ENCODE measurements around the gene USP33. TPM values are rescaled to one million over a fixed set of nuclear protein-coding genes. Genes with fewer than 3 reads are reported as not detected.
"Not testable (repeated sequence)": the region's sequence is repeated elsewhere in the genome, so short reads cannot be mapped to it uniquely, and the experiment has no call there.

USP33 gene
- 10 to 100 TPM; 69.1 to 95.2 (median 89.0) TPM for polyA plus RNA-seq (ENCODE audit: insufficient read length in 3 of 3)
- long read RNA-seq, donor 1, full-length matches to known transcripts, result 3 of 10 reads
- long read RNA-seq, donor 1, partial matches to known transcripts, result 7 of 10 reads
- long read RNA-seq, donor 1, other reads (novel, unspliced or antisense), result 0 of 10 reads
- long read RNA-seq, donor 2, partial matches to known transcripts, result 15 of 15 reads
- long read RNA-seq, donor 2, other reads (novel, unspliced or antisense), result 0 of 15 reads
- long read RNA-seq, donor 3, full-length matches to known transcripts, result 3 of 10 reads
- long read RNA-seq, donor 3, partial matches to known transcripts, result 7 of 10 reads
- long read RNA-seq, donor 3, other reads (novel, unspliced or antisense), result 0 of 10 reads
- long read RNA-seq, donor 4, full-length matches to known transcripts, result 2 of 2 reads
- long read RNA-seq, donor 4, partial matches to known transcripts, result 0 of 2 reads
- long read RNA-seq, donor 4, other reads (novel, unspliced or antisense), result 0 of 2 reads
- long read RNA-seq, donor 5, result 0 reads
- long read RNA-seq, donor 6, full-length matches to known transcripts, result 7 of 23 reads
- long read RNA-seq, donor 6, partial matches to known transcripts, result 16 of 23 reads
- long read RNA-seq, donor 6, other reads (novel, unspliced or antisense), result 0 of 23 reads
- long read RNA-seq, donor 7, full-length matches to known transcripts, result 3 of 30 reads
- long read RNA-seq, donor 7, partial matches to known transcripts, result 27 of 30 reads
- long read RNA-seq, donor 7, other reads (novel, unspliced or antisense), result 0 of 30 reads
- long read RNA-seq, donor 8, full-length matches to known transcripts, result 8 of 28 reads
- long read RNA-seq, donor 8, partial matches to known transcripts, result 20 of 28 reads
- long read RNA-seq, donor 8, other reads (novel, unspliced or antisense), result 0 of 28 reads
- long read RNA-seq, donor 9, full-length matches to known transcripts, result 5 of 21 reads
- long read RNA-seq, donor 9, partial matches to known transcripts, result 16 of 21 reads
- long read RNA-seq, donor 9, other reads (novel, unspliced or antisense), result 0 of 21 reads
- long read RNA-seq, donor 10, full-length matches to known transcripts, result 3 of 14 reads
- long read RNA-seq, donor 10, partial matches to known transcripts, result 11 of 14 reads
- long read RNA-seq, donor 10, other reads (novel, unspliced or antisense), result 0 of 14 reads
- long read RNA-seq, donor 11, full-length matches to known transcripts, result 3 of 3 reads
- long read RNA-seq, donor 11, partial matches to known transcripts, result 0 of 3 reads
- long read RNA-seq, donor 11, other reads (novel, unspliced or antisense), result 0 of 3 reads
- long read RNA-seq, donor 12, full-length matches to known transcripts, result 2 of 2 reads
- long read RNA-seq, donor 12, partial matches to known transcripts, result 0 of 2 reads
- long read RNA-seq, donor 12, other reads (novel, unspliced or antisense), result 0 of 2 reads
- long read RNA-seq, donor 13, full-length matches to known transcripts, result 10 of 22 reads
- long read RNA-seq, donor 13, partial matches to known transcripts, result 12 of 22 reads
- long read RNA-seq, donor 13, other reads (novel, unspliced or antisense), result 0 of 22 reads
- long read RNA-seq, donor 14, full-length matches to known transcripts, result 1 of 11 reads
- long read RNA-seq, donor 14, partial matches to known transcripts, result 10 of 11 reads
- long read RNA-seq, donor 14, other reads (novel, unspliced or antisense), result 0 of 11 reads
- long read RNA-seq, donor 15, result 0 reads
- long read RNA-seq, donor 16, full-length matches to known transcripts, result 10 of 51 reads
- long read RNA-seq, donor 16, partial matches to known transcripts, result 41 of 51 reads
- long read RNA-seq, donor 16, other reads (novel, unspliced or antisense), result 0 of 51 reads

- DNase-seq (ENCODE audit: extremely low read depth in 1 of 11, low read depth in 9 of 11, low spot score in 4 of 11), result peak; percentile 72 to 88 (median 84)
These were observed at the start of gene USP33 for GRCh38 chr1:77759071-77760028. USP33 (minus strand) TSS chr1:77759852; CDS start chr1:77741697, 18,155 bp downstream.

DNA sequence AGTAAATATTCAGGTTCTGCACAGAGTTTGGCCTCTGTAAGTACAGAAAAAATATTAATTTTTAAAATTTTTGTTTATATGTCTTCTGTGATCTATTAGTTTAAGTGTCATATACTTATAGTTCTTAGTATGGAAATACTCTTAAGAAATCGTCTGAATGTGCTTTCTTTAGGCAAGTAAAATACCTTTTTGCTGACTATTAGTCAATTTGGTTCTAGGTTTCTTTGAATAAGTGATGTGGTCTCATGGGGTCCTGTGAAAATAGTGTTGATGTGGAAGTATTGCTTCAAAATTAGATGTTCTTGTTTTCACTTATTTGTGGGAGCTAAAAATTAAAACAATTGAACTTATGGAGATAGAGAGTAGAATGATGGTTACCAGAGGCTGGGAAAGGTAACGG lies 43.7 kb upstream of the USP33 start:
- DNase-seq (ENCODE audit: extremely low read depth in 1 of 11, low read depth in 9 of 11, low spot score in 4 of 11), result no peak

GRCh38 chr1:77802026-77802425 lies 42.4 kb upstream of the USP33 start:
- DNase-seq (ENCODE audit: extremely low read depth in 1 of 11, low read depth in 9 of 11, low spot score in 4 of 11), result no peak

DNA sequence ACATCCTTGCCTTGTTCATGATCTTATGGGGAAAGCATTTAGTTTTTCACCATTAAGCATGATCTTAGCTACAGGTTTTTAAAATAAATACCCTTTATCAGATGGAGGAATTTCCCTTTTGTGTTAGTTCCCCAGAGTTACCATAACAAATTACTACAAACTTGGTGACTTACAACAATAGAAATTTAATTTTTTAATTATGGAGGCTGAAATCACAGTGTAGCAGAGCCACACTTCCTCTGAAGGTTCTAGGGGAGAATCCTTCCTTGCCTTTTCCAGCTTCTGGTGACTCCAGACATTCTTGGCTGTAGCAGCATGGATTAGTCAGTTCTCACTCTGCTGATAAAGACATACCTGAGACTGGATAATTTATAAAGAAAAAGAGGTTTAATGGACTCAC lies 38.3 kb upstream of the USP33 start:
- DNase-seq (ENCODE audit: extremely low read depth in 1 of 11, low read depth in 9 of 11, low spot score in 4 of 11), result no peak

GRCh38 chr1:77796695-77797405 lies 37.2 kb upstream of the USP33 start:
- no peak for DNase-seq (ENCODE audit: extremely low read depth in 1 of 11, low read depth in 9 of 11, low spot score in 4 of 11)

DNA sequence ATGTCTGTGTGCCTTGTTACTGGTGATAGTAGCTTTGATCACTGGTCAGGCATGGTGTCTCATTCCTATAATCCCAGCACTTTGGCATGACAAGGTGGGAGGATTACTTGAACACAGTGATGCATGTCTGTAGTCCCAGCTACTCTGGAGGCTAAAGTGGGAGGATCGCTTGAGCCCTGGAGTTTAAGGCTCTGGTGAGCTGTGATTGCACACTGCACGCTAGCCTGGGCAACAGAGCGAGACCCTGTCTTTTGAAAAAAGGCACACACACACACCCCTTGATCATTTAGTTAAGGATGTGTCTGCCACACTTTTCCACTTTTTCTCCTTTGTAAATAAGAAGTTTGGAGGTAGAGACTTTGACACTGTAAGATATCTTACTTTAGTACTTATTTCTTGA lies 34.9 kb upstream of the USP33 start:
- no peak for DNase-seq (ENCODE audit: extremely low read depth in 1 of 11, low read depth in 9 of 11, low spot score in 4 of 11)

GRCh38 chr1:77786093-77786741 lies 26.6 kb upstream of the USP33 start:
- not testable (repeated sequence) for DNase-seq (ENCODE audit: extremely low read depth in 1 of 11, low read depth in 9 of 11, low spot score in 4 of 11)

DNA sequence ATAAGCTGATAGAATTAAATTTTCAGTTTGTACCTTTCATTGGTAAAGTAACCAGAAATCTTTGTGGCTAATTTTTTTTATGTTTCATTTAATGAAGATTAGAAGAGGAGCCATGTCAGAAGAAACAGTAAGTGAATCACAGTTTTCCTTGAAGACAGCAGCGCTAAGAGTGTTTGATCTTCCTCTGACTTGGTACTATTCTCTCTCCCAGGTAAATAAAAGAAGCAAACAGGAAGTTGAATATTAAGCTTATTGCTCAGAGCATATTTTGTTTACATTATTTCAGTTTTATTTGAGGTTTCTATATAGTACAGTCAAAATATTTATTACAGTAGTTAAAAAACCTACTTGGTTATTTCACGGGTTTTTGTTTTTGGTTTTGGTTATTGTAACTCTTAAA lies 23.5 kb upstream of the USP33 start:
- no peak for DNase-seq (ENCODE audit: extremely low read depth in 1 of 11, low read depth in 9 of 11, low spot score in 4 of 11)

DNA sequence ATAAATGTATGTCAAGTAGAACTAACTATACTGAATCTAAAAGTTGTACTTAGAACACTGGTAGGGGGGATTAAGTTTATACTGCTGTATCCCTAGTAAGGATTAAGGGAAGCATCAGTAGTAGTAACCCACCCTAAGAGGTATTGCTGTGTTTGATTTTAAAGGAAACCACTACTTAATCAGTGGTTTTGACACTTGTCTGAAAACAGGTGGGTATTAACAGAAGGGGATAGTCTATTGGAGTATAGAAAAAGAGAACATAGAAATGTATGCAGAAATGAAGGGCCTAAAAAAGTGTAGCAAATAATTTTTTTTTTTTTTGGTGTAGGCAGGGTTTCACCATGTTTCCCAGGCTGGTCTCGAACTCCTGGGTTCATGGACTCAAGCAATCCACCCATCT lies 22.0 kb upstream of the USP33 start:
- no peak for DNase-seq (ENCODE audit: extremely low read depth in 1 of 11, low read depth in 9 of 11, low spot score in 4 of 11)

DNA sequence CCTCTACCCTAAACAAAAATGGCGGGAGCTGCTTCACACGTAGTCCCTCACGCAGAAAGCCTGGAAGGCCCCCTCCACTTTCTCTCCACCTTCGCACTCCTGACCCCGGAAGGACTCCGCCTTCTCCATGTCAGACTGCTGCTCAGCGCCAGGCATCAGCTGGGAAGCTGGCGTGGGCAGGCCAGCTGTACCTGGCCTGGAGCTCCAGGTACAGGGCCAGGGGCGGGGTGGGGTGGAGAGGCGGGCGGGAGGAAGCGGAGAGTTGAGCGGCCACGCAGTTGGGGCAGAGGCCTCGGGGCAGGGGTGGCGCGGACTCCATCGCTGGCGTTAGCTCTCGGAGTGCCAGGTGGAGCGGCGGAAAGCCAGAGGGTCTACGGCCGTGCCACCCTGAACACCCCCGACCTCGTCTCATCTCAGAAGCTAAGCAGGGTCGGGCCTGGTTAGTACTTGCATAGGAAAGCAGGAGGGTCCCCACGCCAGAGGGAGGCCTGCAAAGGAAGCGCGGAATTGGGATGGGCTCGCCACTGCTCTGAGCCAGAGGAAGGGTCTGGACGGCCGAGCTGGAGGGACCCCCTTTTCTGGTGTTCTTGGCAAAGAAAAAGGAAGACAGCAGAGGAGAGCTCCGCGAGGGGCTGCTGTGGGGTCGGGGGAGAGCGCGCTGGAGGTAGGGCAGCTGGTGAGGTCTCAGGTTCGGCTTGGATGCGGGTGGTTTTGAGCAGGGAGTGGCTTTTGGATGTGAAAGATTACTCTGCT lies 20.1 kb upstream of the USP33 start, which contains the start of gene MIGA1:
Gene MIGA1, plus strand, starts transcription at position 121 of the 753 bp plus-strand sequence. CDS start 3,604 bp downstream, outside the sequence.
- DNase-seq (ENCODE audit: extremely low read depth in 1 of 11, low read depth in 9 of 11, low spot score in 4 of 11), result peak; percentile 68 to 92 (median 88)

GRCh38 chr1:77776007-77776700 lies 16.5 kb upstream of the USP33 start:
- DNase-seq (ENCODE audit: extremely low read depth in 1 of 11, low read depth in 9 of 11, low spot score in 4 of 11), result no peak

DNA sequence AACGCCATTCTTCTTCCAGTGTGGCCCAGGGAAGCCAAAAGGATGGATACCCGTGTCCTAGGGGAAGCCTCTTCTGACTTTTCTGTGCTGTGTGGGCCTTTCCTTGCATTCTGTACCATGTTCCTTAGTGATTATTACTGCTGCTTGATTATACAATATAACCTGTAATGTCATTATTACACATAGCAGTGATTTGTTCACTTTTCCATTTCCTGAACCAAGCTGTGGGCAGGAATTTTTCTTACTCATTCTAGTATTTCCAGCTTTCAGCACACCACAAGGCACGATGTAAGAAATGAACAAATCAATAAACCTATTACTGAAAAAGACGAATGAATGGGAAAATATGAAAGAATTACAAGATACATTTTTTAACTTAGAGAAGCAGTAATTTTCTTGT lies 8.4 kb upstream of the USP33 start:
- no peak for DNase-seq (ENCODE audit: extremely low read depth in 1 of 11, low read depth in 9 of 11, low spot score in 4 of 11)

- no peak for DNase-seq (ENCODE audit: extremely low read depth in 1 of 11, low read depth in 9 of 11, low spot score in 4 of 11)
These were observed 2.4 kb upstream of the USP33 start for GRCh38 chr1:77762072-77762476.

GRCh38 chr1:77757603-77758002 lies 2.0 kb downstream of the USP33 start:
- no peak for DNase-seq (ENCODE audit: extremely low read depth in 1 of 11, low read depth in 9 of 11, low spot score in 4 of 11)
